H1 (cell line): ENCODE results near the gene SFXN2. TPM values are rescaled to one million over a fixed set of nuclear protein-coding genes. Genes with fewer than 3 reads are reported as not detected.

Experiments used
- ASH2L ChIP-seq: fragments of 200-600, 300-600 bp; sonication (generic); IDR thresholded peaks from one replicate; pipeline ENCODE4 v1.7.1; 2017; ENCODE audit warnings: low read length
- E2F6 ChIP-seq: IDR thresholded peaks from 2 replicates; pipeline ENCODE4 v1.6.1; 2012; ENCODE audit warnings: inconsistent platforms
- KDM1A ChIP-seq: fragments of 200-600, 300-600 bp; sonication (generic); IDR thresholded peaks from 2 replicates; pipeline ENCODE4 v1.7.1; 2016; ENCODE audit warnings: mild to moderate bottlenecking, low read length, borderline replicate concordance
- POLR2A ChIP-seq, 2 experiments: IDR thresholded peaks; 1 replicate in 1 of 2; 2 replicates in 1 of 2; pipeline ENCODE4 v1.6.1; 2011; ENCODE audit warnings: low read depth in 2 of 2, low read length in 2 of 2, mild to moderate bottlenecking in 2 of 2; ENCODE audit errors: control extremely low read depth in 1 of 2
- POU5F1 ChIP-seq: IDR thresholded peaks from 2 replicates; pipeline ENCODE4 v1.6.1; 2011; ENCODE audit warnings: low read depth, mild to moderate bottlenecking, low read length, moderate library complexity
- RAD21 ChIP-seq, 2 experiments: IDR thresholded peaks in 1 of 2; conservative IDR thresholded peaks in 1 of 2; 2 replicates each; pipeline ENCODE4 v1.6.1; 2011; ENCODE audit warnings: low read depth in 2 of 2, low read length in 2 of 2, improper control_type of control experiment in 1 of 2, inconsistent platforms in 1 of 2, mild to moderate bottlenecking in 1 of 2, moderate library complexity in 1 of 2
- RBBP5 ChIP-seq: IDR thresholded peaks from 2 replicates; pipeline ENCODE4 v1.7.1; 2012; ENCODE audit warnings: low read depth, mild to moderate bottlenecking, inconsistent platforms, low read length, moderate library complexity, borderline replicate concordance
- RFX5 ChIP-seq: IDR thresholded peaks from 2 replicates; pipeline ENCODE4 v1.6.1; 2011; ENCODE audit warnings: low read depth, low read length, improper control_type of control experiment, borderline replicate concordance
- TAF1 ChIP-seq: IDR thresholded peaks from 2 replicates; pipeline ENCODE4 v1.6.1; 2011; ENCODE audit warnings: mild to moderate bottlenecking, low read depth, low read length
- TCF12 ChIP-seq: IDR thresholded peaks from 2 replicates; pipeline ENCODE4 v1.6.1; 2011; ENCODE audit warnings: low read depth, mild to moderate bottlenecking, low read length
- YY1 ChIP-seq: IDR thresholded peaks from 2 replicates; pipeline ENCODE4 v1.6.1; 2011; ENCODE audit warnings: low read depth, mild to moderate bottlenecking, low read length
- polyA plus RNA-seq, 7 experiments: library from polyadenylated mRNA; depleted of rRNA in 3 of 7; stranded (reverse) in 5 of 7; unstranded in 2 of 7; fragments of >200 nt in 5 of 7; fragments of 200-250 nt in 2 of 7; gene quantifications; 1 replicate in 5 of 7; 2 replicates in 1 of 7; 4 replicates in 1 of 7; pipeline versions ENCODE4 v1.2.1 to v1.2.3, GENCODE V29; 2011 to 2013; ENCODE audit warnings: missing spikeins in 2 of 7, mixed read lengths in 2 of 7
- total RNA-seq: library from RNA; stranded (reverse); fragmentation: NEBNext Ultra II Directional; extraction: Animal tissue kit (Norgen Biotek cat#: 25700); gene quantifications from 2 replicates; pipeline ENCODE4 v1.2.1, GENCODE V29; 2021
- TF ChIP-seq, protein P1 (sequence below), 3 experiments: IDR thresholded peaks; 1 replicate in 2 of 3; 2 replicates in 1 of 3; pipeline versions ENCODE4 v1.5.1 to v1.6.1; 2011; ENCODE audit warnings: low read length in 3 of 3, mild to moderate bottlenecking in 3 of 3, inconsistent platforms in 2 of 3, low read depth in 1 of 3, moderate library complexity in 1 of 3; ENCODE audit not compliant: insufficient read depth in 1 of 3; ENCODE audit errors: control extremely low read depth in 1 of 3
- TF ChIP-seq, protein P2 (sequence below): IDR thresholded peaks from 2 replicates; pipeline ENCODE4 v1.6.1; 2012; ENCODE audit warnings: inconsistent platforms
- TF ChIP-seq, protein P3 (sequence below): IDR thresholded peaks from 2 replicates; pipeline ENCODE4 v1.6.1; 2011; ENCODE audit warnings: low read depth, mild to moderate bottlenecking, low read length; ENCODE audit not compliant: insufficient read depth

Gene SFXN2
- total and polyA plus RNA-seq, 2 of the 8 experiments (the other 6 are each of a cell fraction or from before 2014, with no cell fraction given), result 20.5 to 23.5 TPM

DNA sequence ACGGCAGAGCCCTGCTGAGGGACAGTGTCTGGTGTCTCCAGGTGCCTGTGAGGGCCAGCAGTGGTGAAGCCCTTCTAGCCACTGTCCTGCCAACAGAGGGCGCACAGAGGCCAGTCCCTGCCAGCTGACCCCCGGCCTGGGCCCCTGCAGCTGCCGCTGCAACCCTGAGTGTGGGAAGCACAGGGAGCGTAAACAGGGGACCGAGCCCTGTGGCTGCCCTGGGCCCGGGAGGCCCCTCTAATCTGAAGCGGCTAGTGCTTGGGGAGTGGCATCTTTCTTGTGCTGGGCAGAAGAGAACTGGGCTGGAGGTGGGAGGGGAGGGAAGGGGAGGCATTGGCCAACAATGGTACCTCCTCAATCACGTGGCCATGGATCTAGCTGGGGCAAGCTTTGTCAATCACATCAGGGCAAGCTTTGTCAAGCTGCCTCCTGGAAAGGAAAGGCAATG lies 35.6 kb upstream of the SFXN2 start (continued):
- TF ChIP-seq, protein P1, sequence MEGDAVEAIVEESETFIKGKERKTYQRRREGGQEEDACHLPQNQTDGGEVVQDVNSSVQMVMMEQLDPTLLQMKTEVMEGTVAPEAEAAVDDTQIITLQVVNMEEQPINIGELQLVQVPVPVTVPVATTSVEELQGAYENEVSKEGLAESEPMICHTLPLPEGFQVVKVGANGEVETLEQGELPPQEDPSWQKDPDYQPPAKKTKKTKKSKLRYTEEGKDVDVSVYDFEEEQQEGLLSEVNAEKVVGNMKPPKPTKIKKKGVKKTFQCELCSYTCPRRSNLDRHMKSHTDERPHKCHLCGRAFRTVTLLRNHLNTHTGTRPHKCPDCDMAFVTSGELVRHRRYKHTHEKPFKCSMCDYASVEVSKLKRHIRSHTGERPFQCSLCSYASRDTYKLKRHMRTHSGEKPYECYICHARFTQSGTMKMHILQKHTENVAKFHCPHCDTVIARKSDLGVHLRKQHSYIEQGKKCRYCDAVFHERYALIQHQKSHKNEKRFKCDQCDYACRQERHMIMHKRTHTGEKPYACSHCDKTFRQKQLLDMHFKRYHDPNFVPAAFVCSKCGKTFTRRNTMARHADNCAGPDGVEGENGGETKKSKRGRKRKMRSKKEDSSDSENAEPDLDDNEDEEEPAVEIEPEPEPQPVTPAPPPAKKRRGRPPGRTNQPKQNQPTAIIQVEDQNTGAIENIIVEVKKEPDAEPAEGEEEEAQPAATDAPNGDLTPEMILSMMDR (IDR thresholded peaks at IDR 0.05; ENCODE audit: control extremely low read depth in 1 of 3, insufficient read depth in 1 of 3, low read depth in 1 of 3, low read length in 3 of 3), result peak; percentile 86 to 95 (median 94)
- TF ChIP-seq, protein P2, sequence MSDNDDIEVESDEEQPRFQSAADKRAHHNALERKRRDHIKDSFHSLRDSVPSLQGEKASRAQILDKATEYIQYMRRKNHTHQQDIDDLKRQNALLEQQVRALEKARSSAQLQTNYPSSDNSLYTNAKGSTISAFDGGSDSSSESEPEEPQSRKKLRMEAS, result peak; percentile 80
- TF ChIP-seq TCF12 (peak; percentile 88), ASH2L (no peak), YY1 (peak; percentile 52; the same call in 1 of the 2 replicates), TAF1 (peak; percentile 59), KDM1A (0 out of 2 replicates have a peak, but pooled peaks have one; percentile 27), POLR2A (IDR thresholded peaks at IDR 0.05; ENCODE audit: control extremely low read depth in 1 of 2, low read depth in 2 of 2, low read length in 2 of 2) (peak in 1 of 2 experiments; percentile 49; a peak in 2 of 3 replicates), RBBP5 (0 out of 2 replicates have a peak, but pooled peaks have one; percentile 58), E2F6 (peak; percentile 82), RFX5 (no peak), POU5F1 (no peak), RAD21 (IDR thresholded peaks at IDR 0.05 in 1 of 2, conservative IDR thresholded peaks at IDR 0.05 in 1 of 2; ENCODE audit: low read depth in 2 of 2, low read length in 2 of 2) (peak; percentile 67 to 77)
- TF ChIP-seq, protein P3, sequence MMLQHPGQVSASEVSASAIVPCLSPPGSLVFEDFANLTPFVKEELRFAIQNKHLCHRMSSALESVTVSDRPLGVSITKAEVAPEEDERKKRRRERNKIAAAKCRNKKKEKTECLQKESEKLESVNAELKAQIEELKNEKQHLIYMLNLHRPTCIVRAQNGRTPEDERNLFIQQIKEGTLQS, result 0 out of 2 replicates have a peak, but pooled peaks have one; percentile 4
